ENCODE data around the gene NRARP.

NRARP gene

DNA sequence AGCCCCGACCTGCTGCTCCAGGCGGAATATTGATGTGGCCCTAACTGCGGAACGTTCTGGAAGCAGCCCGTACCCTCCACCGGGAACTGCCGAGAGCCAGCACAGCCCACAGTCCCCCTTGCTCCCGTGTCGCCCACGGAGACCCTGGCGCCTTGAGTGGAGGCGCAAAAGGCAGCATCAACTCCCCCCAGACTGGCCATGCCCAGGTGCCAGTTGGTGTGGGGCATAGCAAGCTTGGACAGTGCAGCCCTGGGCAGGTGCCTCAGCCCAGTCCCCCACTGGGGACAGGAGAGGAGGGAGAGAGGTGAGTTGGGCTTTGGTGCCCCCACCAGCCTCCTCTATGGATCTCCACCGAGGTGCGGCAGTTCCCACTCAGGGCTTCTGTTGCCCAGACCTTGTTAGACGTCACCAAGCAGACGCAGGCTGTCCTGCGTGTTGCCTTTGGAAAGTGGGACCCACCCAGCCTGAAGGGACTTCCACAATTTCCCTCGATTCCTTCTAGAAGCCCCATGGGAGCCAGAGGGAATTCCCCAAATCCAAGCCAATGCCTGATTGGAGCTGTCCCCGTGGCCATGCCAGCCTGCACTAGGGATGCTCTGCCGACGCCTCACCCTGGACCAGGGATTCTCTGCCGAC lies 19.8 kb upstream of the NRARP start:
- no peak for DNase-seq

GRCh38 chr9:137320555-137321384 lies 18.7 kb upstream of the NRARP start:
- DNase-seq = no peak

DNA sequence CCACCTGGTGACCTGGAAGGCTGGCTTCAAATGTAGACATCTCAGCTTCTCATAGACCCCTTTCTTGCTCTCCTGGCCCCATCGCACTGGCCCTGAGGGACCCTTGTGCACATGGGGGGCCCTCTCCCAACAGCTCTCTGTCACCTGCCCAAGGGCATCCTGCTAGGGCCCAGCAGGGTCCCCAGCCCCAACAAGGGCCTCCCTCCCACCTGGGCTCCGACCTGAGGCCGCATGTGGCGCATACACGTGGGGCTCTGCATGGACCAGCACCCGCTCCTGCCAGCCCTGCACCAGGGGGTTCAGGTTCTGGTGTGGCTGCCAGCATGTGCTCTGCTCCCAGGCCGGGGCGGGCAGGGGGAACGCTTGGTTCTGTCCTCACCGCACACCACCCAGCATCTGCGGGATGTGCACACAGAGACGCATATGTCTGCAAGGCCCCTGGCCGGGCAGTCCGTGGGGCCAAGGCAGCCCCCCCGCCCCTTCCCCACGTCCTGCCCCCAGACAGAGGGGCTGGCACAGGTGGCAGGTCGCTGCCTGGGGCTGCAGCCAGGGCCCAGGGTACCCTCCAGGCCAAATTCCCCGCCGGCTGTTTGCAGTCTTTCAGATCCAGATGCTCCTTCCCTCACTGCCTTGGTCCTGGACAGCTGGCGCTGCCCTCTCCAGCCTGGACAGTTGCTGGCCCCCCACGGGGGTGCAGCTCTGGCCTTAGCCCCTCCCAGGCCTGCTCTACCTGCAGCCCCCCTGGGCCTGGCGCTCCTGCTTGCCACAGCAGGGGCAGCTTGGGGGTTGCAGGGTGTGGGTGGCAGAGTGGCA lies 17.9 kb upstream of the NRARP start:
- DNase-seq = no peak

- no peak for DNase-seq
Measured at GRCh38 chr9:137319011-137319738, 17.1 kb upstream of the NRARP start.

- no peak for DNase-seq
Measured at GRCh38 chr9:137318602-137319001, 16.5 kb upstream of the NRARP start.

GRCh38 chr9:137317718-137318511 lies 15.8 kb upstream of the NRARP start:
- DNase-seq = no peak

DNA sequence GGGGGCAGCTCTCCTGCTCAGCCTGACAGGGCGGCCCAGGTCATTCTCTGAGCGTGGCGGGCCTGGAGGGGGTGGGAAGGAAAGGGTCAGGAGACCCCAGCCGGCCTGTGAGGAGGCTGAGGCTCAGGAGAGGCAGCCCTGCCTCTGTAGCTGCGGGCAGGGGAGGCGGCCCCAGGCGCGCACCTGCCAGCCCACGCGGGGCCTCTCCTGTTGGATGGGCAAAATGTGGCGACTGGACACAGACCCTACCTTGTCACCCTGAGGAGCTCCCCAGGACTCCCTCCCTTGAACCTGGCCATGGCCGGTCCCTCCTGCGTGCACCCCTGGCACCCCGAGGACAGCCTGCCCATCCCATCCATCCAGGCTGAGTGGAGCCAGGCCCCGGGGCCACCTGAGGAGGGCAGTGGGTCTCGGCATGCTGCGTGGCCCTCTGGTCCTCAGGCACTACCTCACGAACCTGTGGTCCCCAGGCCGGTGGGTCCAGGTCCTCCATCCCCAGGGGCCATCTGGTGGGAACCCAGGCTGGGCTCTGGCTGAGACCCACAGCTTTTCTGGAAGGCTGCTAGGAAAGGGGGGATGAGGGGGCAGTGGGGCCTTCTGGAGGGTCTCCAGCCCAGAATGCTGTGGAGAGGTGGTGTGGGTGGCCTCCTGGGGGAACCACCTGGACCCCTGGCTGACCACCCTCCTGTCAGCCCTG lies 15.1 kb upstream of the NRARP start:
- DNase-seq = no peak

GRCh38 chr9:137316012-137316981 lies 14.2 kb upstream of the NRARP start:
- DNase-seq = no peak

- DNase-seq = no peak
Measured at GRCh38 chr9:137315581-137316011, 13.5 kb upstream of the NRARP start.

DNA sequence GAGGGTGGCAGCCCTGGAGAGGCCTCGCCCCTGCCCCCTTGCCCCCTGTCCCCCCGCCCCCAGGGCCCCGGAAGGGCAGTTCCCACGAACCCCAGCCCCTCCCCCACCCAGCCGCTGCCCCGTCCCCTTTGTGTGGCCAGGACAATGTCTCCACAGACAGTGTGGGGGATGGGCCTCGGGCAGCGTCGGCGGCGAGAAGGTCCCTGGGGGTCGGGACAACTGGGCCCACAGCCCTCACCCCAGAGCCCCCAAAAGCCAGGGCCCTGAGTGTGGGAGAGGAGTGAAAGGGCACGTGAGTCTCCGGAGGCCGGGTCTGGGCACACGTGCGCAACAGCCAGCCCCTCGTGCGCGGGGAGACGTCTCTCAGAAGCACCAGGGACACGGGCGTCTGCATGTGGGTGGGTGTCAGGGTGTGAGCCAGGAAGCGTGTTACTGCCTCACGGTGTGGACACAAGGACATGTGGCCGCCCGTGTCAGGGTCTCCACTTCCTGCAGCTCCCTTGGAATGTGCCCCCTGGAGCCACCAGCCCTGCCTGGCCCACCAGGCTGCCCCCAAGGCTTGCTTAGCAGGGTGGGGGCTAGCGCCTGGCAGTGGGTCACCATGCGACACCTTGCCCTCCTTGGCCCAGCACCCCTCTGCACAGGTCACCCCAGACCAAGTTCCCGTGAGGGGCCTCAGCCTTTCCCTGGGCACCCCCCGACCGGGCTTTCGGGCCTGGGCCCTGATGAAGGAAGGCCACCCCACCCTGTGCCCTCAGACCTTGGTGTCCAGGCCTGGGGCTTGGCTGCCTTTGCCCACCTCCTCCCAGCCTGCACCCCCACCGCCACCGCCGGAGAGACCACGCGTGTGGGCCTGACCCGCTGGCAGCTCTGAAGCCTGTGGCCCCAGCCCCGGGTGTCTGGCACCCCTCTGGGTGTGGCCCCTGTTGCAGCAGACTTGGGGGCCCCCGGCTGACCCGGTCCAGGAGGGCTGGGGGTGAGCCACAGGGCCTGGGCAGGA lies 12.8 kb upstream of the NRARP start:
- DNase-seq = no peak

GRCh38 chr9:137313956-137314560 lies 12.0 kb upstream of the NRARP start:
- DNase-seq = no peak

DNA sequence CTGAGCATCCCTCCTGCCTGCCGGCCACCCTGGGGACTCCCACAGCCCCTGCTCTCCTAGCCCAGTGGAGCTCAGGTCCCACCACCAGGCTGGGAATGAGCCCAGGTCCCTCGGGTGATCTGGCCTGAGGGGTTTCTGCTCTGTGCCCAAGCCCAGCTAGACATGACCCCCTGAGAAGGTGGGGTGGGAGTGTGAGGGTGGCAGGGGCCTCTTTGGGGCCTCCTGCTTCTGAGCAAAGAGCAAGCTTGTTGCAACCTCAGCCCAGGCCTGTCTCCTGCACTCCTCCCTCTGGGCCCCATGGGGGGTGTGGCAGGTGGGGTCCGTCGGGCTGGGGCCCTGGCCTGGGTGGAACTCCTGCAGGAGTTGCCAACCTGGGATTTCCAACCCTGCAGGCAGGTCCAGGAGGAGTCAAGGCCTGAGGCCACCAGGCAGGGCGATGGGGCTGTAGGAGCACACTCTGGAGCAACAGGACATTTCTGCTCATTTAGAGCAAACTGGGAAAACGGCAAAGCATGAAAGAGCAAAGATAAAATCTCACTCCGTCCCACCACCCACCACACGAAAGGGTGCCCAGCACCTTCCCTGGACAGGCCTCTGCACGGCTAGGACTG lies 11.4 kb upstream of the NRARP start:
- no peak for DNase-seq

DNA sequence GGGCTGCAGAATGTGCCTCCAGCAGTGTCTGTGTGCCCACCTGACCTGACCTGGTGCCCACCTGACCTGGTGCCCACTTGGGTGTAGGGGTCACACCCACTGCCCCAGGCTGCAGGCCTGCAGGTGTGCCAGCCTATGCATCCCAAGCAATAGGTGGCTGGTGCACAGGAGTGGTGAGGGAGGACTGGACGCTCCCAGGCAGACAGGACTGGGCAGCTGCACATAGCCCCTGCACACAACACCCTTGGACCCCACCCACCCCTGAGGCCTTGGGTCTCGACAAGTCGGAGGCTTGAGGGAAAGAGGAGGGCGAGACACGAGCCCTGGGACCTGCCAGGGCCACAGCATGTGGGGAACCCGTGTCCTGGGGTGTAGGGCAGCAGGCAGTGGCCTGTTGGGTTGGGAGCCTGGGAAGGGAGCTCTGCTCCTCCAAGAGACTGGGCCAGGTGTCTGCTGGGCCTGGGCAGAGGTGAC lies 10.8 kb upstream of the NRARP start:
- DNase-seq = no peak

DNA sequence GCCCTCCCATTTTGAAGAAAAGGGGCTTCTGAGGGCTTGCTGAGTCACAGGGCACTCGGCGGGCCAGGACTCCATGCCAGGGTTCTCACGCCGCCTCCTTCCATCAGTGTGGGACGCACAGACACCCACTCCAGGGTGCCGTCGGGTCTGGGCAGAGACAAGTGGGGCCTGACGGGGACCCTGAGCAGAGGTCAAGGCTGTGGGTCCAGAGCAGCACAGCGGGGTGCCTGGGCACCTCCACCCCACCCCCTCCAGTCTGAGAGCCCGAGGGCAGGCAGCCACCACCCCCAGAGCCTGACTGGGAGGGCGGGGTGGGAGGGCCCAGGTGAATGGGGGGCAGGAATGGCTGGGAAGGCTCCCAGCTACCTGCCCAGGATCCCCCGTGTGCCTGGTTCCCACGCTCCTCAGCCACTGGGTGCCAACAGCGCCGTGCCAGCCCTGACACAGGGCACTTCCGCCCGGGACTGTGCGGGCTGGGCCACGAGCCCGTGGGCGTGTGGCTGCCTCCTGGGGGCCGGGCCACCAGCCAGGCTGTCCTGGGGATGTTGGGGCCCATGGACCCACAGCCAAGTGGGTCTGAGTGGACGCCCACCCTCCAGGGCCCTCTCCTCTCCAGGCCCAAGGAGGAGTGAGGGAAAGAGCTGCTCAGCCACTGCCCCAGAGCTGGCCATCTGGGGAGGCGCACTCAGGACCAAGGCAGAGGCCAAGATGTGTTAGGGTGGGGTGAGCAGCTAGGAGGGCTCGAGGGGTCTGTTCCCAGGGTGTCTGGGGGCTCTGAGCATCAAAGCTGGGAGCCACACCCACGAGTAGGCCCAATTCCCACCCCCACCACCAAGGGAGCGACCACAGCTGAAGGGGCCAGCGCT lies 10.1 kb upstream of the NRARP start:
- DNase-seq = no peak

- peak; percentile 43 for DNase-seq
Measured at GRCh38 chr9:137311171-137311985, 9.3 kb upstream of the NRARP start.
